Stimulated activated CD4-positive, alpha-beta T cell treated with anti-CD3 and anti-CD28 coated beads, Interleukin-15, amount 100 ng/mL, for 1 hour (primary cell): ENCODE data around the gene SLX4IP.
"Not testable (repeated sequence)": the region's sequence is repeated elsewhere in the genome, so short reads cannot be mapped to it uniquely, and the experiment has no call there.

Experiments used
- DNase-seq, 2 donors: peaks; one replicate each; pipeline ENCODE4 v3.0.0-alpha.2; 2020; ENCODE audit warnings: low read depth in 1 of 2, low spot score in 1 of 2

SLX4IP gene

DNA sequence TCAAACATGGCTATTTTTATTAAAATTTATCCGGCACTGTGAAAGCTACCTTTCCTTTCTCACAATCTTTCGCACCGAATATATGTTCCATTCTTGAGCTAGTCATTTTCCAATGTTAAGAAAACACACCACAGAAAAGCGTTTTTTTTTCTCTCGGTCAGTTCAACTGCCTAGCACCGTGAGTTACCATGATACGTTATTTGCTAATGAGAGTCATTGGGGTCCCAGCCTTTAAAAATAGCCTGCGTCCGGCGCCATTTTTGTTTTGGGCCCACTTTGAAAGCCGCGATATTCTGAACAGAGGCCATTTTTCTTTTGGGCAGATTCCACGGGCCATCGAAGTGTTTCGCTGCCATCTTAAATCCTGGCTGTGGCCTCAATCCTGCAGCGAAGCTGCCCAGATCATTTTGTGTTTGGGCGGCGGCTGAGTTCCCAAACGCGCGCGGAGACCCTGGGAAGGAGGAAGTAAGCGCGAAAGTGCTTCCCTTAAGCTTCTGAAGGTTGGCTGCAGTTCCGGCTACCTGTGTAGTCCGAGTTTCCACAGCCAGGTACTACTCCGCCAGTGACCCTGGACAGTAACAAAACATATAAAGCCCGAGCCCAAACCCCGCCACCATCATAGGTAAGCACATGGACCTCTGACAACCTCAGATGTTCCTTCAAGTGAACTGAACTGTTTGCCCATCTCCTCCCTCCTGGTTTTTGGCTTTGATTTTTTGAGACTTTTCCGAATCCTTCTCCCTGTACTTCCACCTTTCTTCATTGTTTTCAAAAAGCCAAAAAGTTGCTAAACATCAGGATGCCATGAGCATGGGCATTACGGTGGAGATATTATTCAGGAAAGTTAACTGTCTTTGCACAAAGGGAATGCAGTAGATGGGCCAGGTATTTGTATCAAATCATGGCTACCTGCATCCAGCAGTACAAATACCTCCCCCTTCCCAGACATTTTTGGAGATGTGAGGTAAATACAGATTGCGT lies at the start of gene SLX4IP:
SLX4IP (plus strand) TSS at position 474 of the 981 bp plus-strand sequence. CDS start 22,900 bp downstream, outside the sequence.
- peak; percentile 60 to 68 for DNase-seq

DNA sequence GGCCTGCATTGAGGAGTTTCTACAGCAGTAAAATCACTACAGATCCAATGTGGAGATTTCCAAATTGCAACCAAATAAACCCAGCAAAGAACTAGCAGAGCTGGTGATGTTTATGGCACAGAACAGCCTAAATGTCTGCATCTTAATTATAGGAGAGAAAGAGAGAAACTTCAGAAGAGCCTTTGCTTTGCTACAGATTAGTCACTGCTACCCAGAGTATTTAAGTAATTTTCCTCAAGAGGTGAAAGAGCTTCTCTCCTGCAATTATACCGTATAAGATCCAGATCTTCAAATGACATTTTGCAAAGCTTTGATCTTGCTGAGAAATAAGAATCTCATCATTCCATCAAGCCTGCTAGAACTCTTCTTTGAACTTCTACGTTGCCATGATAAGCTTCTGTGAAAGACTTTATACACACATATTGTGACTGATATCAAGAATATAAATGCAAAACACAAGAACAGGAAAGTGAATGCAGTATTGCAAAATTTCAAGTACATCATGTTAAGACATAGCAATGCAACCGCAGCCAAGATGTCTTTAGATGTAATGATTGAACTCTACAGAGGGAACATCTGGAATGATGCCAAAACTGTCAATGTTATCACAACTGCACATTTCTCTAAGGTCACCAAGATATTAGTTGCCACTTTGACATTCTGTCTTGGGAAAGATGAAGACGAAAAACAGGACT lies 49.1 kb upstream of the SLX4IP start:
- DNase-seq = no peak

DNA sequence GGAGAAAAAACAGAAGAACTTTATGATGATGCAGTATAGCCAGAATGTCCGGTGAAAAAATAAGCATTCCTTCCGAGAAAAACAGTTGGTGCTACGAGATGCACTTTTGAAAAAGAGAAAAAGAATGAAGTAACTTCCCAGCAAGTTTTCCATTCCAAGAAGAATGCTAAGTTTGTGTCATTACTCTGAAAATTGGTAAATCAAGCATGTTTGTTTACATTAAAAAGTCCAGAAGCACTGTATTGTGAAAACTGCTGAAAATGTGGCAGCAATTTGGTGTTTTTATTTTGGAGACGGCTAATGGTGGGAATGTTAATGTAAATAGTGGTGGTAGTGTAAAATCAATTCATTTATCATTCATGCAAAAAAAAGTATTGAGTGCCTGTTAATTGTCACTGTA lies 47.4 kb upstream of the SLX4IP start:
- DNase-seq = no peak

DNA sequence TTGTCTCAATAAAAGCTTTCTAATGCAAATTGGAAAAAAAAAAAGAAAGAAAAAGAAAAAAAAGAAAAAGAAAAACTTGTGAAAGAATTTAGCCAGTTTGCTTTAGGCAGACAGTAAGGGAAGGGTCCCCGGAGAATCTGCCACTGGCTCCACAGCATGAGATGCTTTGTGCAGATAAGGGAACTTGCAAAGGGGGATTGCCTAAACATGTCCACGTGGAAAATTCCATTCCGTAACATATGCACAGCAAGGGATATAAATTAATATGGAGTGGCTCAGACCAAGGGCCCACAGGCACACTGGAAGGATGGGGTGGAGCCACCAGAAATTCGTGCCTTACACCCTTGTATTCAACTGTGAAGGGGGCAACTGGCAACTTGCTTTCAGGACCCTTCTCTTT lies 46.5 kb upstream of the SLX4IP start:
- no peak for DNase-seq

DNA sequence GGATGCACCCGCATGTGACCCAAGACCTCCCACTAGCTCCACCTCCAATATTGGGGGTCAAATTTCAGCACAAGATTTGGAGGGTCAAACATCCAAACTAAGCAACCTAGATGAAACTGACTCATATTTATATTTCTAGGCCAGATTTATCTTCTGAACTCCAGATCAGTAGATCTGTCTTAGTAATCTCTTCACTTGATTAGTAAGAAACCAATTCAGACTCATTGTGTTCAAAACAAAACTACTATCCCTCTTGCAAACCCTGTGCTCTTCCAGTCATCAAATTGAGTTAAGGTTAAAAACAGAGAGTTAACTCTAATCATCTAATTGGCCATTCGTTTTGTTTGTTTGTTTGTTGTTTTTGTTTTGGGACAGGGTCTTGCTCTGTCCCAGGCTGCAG lies 44.4 kb upstream of the SLX4IP start:
- DNase-seq = no peak

DNA sequence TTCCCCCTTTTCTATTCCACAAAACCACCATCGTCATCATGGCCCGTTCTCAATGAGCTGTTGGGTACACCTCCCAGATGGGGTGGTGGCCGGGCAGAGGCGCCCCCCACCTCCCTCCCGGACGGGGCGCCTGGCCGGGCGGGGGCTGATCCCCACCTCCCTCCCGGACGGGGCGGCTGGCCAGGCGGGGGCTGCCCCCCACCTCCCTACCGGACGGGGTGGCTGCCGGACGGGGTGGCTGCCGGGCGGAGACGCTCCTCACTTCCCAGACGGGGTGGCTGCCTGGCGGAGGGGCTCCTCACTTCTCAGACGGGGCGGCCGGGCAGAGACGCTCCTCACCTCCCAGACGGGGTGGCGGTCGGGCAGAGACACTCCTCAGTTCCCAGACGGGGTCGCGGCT lies 40.4 kb upstream of the SLX4IP start:
- not testable (repeated sequence) for DNase-seq

DNA sequence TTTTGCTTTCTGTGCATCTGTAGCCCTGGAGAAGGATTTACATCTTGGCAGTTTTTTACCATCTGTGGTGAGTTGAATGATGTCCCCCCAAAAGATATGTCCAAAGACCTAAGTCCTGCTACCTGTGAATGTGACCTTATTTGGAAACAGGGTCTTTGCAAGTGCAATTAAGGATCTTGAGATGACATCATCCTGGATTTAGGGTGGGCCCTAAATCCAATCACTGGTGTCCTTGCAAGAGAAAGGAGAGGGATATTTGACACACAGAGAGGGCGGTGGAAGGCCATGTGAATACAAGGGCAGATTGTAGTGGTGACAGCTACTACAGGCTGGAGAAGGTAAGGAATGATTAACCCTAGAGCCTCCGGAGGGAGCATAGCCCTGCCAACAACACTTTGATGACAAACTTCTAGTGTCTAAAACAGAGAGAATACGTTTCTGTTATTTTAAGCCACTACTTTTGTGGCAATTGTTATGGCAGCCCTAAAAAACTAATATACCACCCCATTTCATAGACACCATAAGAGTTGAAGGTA lies 36.2 kb upstream of the SLX4IP start:
- no peak for DNase-seq

DNA sequence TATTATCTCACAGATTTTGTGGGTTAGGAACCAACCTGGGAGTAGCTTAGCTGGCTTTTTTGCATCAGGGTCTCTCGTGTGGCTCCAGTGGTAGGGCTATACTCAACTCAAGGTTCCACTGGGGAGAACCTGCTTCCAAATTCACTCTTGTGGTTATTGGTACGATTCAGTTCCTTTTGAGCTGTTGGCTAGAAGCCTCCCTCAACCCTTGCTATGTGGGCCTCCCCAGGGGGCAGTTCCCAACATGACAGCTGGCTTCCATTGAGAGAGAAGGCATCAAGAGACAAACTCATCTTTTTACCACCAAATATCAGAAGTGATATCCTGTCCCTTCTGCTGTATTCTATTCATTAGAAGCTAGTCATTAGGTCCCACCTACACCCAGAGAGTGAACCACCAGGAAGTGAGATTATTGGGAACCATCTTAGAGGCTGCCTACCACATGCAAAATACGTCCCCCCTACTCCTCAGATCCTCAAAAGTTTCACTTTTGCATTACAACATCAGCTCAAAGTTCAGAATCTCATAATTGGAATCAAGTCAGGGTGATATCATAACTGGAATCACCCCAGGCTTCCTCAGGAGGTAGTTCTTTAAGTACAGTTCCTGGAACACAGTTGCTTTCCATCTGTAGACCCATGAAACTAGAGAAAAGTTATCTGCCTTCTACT lies 32.0 kb upstream of the SLX4IP start:
- DNase-seq = no peak

DNA sequence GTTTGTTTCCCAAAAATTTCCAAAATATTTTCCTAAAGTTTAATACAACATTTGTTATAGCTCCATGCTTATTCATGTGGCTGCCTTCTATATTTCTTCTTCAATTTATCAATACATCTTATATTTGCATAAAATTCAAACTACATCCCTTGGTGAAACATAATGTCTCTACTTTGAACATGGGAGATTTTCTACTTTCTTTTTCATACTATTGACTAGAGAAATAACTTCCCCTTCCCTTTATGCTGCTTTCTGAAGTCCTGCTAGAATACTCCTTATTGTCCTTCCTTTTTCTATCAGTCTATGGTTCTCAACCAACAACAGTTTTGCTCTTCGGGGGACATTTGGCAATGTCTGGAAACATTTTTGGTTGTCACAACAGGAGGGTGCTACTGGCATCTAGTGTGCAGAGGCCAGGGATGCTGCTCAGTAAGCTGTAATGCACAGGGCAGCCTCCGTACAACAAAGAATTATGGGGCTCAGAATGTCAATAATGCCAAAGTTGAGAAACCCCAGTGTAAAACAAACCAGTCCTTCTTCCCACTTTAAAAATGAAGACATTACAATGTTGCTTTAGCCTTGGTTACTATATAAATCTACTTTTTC lies 31.0 kb upstream of the SLX4IP start:
- DNase-seq = no peak

DNA sequence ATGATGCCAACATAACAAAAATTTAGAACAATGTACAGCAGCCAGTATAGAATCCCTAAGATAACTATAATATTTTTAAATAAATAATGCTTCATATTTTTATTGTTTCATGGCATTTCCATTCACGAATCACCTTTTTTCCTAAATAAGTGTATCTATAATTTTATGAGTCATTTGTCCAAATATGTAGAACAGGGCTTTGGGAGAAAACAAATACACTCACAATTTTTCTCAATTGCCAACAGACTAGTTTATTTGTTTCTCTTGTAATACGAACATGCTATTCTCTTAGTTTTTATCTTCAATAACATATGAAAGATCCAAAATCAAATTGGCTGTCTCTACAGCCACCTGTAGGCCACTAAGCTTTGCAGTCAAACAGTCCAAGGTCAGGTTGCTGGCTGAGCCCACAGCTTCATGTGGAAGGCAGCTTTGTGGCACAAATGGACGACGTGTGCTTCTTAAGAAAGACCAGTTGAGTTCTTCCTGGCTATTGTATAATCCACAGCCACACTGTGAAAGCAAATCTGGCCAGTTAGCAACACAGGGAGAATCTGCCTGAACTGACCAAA lies 30.1 kb upstream of the SLX4IP start:
- no peak for DNase-seq

DNA sequence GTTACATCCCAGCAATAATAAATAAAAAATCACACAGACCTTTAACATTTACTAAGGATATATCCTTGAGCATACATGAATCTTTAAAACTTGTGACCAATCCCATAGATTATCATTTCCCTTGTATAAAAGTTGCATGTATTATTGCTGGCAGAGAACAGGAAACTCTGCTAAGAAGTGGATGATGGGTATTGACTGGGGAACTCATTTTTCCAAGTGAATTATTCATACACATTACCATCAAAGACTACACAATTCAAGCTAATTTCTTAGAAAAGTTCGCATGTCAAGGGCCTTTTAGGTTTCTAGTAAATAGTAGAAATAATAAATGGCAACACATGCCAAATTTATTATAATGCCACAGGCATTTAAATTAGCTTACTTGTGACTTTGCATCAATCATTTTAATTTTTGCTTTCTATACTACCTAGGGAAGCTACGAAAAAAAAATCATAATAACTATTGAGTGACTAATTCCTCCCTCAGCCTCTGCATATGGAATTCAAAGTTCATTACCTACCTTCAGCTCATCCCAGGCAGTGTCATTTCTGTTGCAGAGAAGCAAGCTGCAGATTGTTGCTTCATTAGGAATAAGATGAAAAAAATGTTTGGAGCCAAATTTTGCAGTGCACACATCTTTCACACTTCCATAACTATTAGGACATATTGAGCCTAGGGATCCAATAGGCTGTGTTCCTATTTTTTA lies 26.8 kb upstream of the SLX4IP start:
- no peak for DNase-seq

DNA sequence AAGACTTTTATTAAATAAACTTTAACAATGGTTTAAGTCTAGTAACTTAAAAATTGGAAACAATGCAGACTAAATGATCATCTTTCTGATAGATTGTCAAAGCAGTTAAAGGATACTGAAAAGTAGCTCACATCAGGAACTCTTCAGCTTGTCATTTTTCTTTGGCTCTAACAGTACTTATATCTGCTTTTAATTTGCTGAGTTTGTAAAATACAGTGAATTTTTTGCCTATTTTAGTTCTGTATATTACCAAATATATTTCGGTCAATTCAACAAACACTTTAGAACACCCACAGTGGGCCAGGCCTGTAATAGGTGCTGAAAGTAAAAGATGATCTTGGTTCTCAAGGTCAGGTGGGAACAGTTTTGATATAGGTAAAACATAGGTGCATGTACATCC lies 23.4 kb upstream of the SLX4IP start:
- DNase-seq = no peak

DNA sequence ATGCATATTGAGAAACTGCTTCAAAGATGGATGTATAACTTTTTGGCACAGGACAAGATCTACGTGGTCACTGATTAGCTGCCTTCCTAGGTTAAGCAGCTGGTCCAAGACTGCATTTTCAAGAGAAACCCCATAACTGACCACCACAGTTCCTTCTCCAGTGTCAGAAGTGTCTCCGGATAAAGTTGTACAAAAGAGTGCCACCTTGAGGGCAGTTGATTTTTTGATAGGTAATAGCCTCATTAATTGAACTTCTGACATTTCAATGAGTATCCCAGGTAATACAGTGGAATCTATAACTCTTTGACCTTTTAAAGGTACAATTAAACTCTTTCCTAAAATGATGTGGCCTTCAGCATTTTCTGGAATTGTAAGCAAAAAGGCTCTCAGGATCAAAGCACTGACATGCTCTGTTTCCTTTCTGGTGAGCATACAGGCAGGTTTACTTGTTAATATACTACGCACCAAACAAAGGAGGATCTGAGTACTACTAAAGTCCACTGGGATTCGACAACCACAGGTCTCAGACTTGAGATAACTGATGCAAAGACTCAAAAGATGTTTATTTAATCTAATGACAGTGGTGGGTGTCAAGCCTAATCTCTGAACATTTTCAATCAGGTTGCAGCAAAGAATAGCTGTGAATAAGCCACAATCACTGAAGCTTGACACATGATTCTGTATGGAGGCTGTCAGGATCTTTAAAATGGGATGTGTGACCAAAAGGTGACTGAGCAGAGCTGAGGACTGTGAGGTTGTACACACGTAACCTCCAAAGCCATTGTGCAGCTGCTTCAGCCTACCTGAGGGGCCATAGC lies 22.3 kb upstream of the SLX4IP start:
- DNase-seq = no peak

DNA sequence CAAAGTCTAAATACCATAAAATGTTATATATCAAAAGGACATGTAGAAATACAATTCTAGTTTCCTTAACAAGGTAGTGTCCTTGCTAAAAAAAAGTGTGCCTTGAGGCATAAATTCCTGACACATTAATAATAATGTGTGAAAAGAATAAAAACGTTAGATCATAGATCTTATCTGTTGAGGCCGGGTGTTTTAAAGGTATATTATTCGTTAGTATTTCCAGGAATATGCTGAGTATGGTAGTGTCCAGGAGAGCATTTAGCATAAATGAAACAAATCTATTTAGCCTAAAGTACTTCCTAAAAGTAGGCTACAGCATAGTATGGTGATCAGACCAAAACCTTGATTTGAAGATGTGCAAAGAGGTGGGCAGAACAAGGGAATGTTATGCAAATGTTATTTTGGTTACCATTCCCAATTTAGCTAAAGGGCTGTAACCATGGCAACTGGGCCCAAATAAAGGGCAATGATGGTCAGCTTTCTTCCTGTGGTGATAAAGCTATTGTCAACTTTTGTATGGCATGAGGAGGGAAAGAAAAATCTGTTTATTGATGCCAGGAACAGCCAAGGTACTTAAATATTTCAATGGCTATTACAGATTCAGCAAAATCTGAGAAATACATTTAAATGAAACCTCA lies 20.0 kb upstream of the SLX4IP start:
- no peak for DNase-seq

DNA sequence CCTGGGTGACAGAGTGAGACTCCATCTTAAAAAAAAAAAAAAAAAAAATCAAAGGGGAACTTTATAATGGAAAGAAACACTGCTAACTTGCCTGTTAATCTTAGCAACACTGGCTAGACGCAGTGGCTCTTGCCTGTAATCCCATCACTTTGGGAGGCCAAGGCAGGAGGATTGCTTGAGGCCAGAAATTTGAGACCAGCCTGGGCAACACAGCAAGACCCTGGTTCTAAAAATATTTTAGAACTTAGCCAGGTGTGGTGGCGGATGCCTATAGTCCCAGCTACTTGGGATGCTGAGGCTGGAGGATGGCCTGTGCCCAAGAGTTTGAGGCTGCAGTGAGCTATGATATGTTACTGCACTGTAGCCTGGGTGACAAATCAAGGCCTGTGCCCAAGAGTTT lies 17.9 kb upstream of the SLX4IP start:
- DNase-seq = not testable (repeated sequence)

DNA sequence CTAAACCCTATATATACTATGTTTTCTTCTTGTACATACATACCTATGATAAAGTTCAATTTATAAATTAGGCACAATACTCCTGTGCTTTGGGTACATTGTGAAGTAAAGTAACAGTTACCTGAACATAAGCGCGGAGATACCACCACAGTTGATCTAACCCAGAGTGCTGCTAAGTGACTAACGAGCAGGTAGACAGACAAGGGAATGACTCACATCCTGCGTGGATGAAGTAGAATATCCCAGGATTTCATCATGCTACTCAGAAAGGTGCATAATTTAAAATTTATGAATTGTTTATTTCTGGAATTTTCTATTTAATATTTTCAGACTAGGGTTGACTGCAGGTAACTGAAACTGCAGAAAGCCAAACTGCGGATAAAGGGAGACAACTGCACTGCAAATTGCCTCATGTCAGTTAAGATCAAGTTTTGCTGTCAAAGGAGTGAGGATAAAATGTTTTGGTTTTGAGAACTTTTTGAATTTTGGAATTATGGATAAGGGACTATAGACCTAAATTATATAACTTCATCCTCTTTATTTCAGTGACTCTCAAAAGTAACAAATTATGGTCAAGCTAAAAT lies 15.5 kb upstream of the SLX4IP start:
- DNase-seq = no peak

DNA sequence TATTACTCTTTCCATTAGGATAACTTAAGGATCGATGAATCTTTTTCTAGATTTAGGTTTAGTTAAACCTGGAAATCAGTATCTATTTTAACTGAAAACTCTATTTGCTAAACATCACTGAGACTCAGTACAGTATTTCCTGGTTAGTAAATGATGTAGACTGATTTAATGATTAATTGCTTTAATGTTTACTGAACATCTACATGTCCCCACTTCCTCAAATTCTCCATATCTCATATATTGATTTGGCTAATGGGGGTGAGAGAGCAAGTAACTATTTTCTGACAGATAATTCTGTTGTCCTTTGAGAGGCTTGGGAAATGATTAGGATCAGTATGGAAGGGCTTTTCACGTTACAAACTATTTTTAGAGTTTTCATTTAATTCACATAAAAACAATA lies 11.4 kb upstream of the SLX4IP start:
- no peak for DNase-seq

DNA sequence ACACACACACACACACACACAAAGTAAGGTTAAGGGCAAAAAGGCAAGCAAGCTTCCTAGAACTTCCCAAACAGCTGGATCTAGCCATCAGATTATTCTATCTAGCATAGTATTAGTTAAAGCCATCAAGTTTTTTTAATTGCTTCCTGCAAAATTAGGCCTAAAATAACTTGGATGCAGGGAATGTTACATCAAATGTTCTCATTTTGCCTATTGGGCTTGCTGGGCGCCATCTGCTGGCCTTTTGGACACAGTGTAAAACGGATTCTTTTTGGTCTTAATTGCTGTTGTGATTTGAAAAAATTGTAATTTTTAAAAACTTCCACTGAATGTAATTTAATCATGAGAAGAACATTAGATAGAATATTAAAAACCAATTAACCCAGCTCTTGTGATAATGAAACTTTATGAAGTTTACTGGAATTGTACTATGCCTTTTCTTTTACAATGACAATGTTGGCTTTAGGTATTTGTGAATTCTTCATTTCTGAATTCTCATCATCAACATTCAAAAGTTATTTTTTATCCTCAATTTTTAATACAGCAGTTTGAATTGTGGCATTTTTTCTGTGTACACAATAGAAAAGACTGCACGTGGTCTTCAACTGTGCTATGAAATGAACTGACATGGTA lies 7.9 kb upstream of the SLX4IP start:
- no peak for DNase-seq
